Measurements from ENCODE around the gene MRM2. TPM values are rescaled to one million over a fixed set of nuclear protein-coding genes. Genes with fewer than 3 reads are reported as not detected.

MRM2 gene
- total RNA-seq, 6 experiments from 2014 or later: 9.5 to 14.6 (median 11.5) TPM

DNA sequence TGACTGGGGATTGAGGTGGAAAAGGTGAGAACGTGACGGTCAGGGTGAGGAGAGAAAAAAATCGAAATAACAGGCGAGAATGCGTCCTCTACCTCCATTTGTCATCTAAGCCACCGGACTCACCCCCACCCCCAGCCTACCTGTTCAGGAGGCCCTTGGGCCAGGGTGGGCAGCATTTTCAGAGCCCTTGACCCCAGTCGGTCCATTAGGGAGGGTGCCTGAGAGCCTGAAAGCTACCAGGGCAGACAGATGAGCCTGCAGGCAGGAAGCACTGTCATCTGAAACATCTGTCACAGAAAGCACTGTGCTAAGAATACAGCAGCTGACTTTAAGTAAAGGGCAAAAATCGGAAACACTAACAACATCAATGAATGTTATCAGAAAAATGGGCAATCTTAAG, 56.3 kb downstream of the MRM2 start:
- H3K4me3 ChIP-seq: no peak overlapping the region
- 85% methylated on average over 7 of the region's 8 CpGs for WGBS (ENCODE audit: insufficient coverage, low coverage, low lambda C conversion rate, missing lambda C conversion rate)
- intact Hi-C loops (cut with DNase I): no loop called here
- ATAC-seq: no peak
- no peaks in the 10 kb centered on the region for H3K27me3 ChIP-seq
- no peak for DNase-seq
- TF ChIP-seq POLR2A (IDR thresholded peaks at IDR 0.05): no peak
- TF ChIP-seq, protein P1, sequence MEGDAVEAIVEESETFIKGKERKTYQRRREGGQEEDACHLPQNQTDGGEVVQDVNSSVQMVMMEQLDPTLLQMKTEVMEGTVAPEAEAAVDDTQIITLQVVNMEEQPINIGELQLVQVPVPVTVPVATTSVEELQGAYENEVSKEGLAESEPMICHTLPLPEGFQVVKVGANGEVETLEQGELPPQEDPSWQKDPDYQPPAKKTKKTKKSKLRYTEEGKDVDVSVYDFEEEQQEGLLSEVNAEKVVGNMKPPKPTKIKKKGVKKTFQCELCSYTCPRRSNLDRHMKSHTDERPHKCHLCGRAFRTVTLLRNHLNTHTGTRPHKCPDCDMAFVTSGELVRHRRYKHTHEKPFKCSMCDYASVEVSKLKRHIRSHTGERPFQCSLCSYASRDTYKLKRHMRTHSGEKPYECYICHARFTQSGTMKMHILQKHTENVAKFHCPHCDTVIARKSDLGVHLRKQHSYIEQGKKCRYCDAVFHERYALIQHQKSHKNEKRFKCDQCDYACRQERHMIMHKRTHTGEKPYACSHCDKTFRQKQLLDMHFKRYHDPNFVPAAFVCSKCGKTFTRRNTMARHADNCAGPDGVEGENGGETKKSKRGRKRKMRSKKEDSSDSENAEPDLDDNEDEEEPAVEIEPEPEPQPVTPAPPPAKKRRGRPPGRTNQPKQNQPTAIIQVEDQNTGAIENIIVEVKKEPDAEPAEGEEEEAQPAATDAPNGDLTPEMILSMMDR (IDR thresholded peaks at IDR 0.05): no peak
- no peaks in the 10 kb centered on the region for H3K36me3 ChIP-seq
- no peak overlapping the region for H3K27ac ChIP-seq
- no peaks in the 10 kb centered on the region for H3K9me3 ChIP-seq
- no peaks in the 10 kb centered on the region for H3K4me1 ChIP-seq

Small RNAs within 50 kb of the gene (microRNA-seq; reads per million reads assigned to microRNA genes)
- 0 to 0.58 reads per million in 2 donors for gene MIR6836

Other genes with a start within 250 kb of the MRM2 start
- gene MAD1L1, start 9.3 kb downstream of the MRM2 start, total RNA-seq: 10 to 100 TPM; 15.1 to 37.4 (median 20.5) TPM
- 1 to 10 TPM; 1.6 to 4.1 (median 2.3) TPM for gene NUDT1, start within 50 bp of the MRM2 start, total RNA-seq
- 10 to 100 TPM in 5 of 6 experiments, 1 to 10 TPM in 1; 9.1 to 26.2 (median 13.0) TPM for gene SNX8, start 72.2 kb upstream of the MRM2 start, total RNA-seq
- 10 to 100 TPM; 61.6 to 93.3 (median 68.3) TPM for gene EIF3B, start 112.6 kb upstream of the MRM2 start, total RNA-seq
- 1 to 10 TPM; 3.0 to 7.9 (median 5.7) TPM for gene CHST12, start 161.4 kb upstream of the MRM2 start, total RNA-seq
- gene GRIFIN, start 234.2 kb upstream of the MRM2 start, total RNA-seq: not detected

All from right lobe of liver (tissue), 6 donors.